Pulmonary artery endothelial cell (primary cell): ENCODE data around the gene PRKAR2A. TPM values are rescaled to one million over a fixed set of nuclear protein-coding genes. Genes with fewer than 3 reads are reported as not detected.
"Not testable (repeated sequence)": the region's sequence is repeated elsewhere in the genome, so short reads cannot be mapped to it uniquely, and the experiment has no call there.

Experiments used
- DNase-seq: peaks from one replicate; pipeline ENCODE4 v3.0.0-alpha.2; 2011; ENCODE audit warnings: low read depth, low spot score
- total RNA-seq: library from RNA; depleted of rRNA; stranded (reverse); fragments of >200 nt; gene quantifications from 2 replicates; pipeline ENCODE4 v1.2.3, GENCODE V29; 2014

Gene PRKAR2A
- total RNA-seq, 1 donor from 2014 or later = 46.6 TPM

DNA sequence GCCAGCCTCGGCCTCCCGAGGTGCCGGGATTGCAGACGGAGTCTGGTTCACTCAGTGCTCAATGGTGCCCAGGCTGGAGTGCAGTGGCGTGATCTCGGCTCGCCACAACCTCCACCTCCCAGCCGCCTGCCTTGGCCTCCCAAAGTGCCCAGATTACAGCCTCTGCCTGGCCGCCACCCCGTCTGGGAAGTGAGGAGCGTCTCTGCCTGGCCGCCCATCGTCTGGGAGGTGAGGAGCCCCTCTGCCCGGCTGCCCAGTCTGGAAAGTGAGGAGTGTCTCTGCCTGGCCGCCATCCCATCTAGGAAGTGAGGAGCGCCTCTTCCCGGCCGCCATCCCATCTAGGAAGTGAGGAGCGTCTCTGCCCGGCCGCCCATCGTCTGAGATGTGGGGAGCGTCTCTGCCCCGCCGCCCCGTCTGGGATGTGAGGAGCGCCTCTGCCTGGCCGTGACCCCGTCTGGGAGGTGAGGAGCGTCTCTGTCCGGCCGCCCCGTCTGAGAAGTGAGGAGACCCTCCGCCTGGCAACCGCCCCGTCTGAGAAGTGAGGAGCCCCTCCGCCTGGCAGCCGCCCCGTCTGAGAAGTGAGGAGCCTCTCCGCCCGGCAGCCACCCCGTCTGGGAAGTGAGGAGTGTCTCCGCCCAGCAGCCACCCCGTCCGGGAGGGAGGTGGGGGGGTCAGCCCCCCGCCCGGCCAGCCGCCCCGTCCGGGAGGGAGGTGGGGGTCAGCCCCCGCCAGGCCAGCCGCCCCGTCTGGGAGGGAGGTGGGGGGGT, 113.7 kb downstream of the PRKAR2A start:
- not testable (repeated sequence) for DNase-seq

DNA sequence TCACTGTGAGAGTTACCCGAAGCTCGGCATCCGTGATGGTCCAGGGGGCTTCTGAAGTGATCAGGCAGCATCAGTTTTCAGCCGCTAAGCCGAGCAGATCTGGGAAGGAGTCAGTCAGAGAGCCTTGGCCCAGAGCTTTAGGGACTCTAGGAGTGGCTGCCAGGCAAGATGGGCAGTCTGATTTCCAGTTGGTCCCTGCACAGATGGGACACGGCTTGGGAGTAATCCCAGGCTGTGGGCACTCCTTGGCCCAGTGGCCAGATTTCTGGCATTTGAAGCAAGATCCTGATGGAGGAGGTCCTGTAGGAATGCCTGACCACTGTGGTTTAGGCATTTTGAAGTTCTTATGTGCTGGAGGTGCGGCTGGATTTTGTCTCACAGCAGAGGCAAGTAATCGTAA, 120.2 kb downstream of the PRKAR2A start:
- no peak for DNase-seq

DNA sequence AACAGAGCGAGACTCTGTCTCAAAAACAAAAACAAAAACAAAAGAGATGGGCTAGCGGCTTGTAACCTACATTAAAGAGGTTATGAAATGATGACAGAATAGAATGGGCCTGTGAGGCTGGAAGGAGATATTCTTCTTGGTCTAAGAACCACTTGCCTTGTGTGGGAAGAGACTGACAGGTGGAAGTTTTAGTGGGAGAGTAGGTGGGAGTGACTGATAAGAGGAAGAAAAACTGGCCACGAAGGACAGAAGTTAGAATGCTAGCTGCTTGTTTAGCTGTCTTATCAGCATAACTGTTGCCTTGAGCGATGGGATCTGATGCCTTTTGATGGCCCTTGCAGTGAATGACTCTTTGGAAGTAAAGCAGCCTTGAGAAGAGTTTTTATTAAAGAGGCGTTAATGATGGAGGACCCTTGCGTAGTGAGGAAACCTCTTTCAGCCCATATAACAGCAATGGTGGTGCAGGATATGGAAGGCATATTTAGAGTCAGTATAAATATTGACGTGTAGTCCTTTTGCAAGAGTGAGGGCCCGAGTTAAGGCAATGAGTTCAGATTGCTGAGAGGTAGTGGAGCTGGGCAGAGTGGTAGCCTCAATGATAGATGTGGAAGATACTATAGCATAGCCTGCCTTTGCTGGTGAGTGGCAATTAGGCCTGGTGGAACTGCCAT, 122.4 kb downstream of the PRKAR2A start:
- not testable (repeated sequence) for DNase-seq

DNA sequence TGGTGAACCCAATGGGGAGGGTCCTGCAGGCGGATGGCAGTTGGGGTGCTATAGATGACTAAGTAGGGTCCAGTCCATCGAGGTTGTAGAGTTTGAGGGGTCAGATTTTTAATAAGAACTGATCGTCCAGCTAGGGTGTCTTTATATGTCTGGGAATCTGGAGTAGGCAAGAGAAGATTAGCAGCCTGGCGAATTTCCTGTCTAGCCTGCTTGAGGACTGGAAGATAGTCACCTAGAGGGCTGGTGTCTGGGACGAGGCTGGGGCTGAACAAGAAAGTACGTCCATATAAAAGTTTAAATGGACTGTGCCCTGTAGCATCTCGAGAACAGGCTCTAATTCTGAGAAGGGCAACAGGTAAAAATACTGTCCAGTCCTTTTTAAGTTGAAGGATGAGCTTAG, 123.9 kb downstream of the PRKAR2A start:
- no peak for DNase-seq

DNA sequence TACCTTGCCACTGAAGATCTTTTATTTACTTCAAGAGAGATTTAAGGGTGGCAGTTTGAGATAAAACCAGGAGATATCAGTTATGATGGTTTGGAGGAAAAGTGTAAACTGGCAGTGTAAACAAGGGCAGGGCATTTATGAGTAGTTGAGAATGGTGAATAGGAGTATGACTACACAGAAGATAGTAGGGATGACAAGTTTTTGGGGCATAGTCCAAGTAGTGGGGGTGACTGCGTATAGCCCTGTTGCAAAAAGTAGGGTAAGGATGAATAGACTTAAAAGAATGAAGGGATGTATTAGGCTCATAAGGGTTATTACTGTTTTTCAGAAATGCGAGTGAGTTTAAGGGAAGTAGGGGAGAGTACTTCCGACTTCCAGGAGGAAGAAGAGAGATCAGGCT, 124.4 kb downstream of the PRKAR2A start:
- not testable (repeated sequence) for DNase-seq

DNA sequence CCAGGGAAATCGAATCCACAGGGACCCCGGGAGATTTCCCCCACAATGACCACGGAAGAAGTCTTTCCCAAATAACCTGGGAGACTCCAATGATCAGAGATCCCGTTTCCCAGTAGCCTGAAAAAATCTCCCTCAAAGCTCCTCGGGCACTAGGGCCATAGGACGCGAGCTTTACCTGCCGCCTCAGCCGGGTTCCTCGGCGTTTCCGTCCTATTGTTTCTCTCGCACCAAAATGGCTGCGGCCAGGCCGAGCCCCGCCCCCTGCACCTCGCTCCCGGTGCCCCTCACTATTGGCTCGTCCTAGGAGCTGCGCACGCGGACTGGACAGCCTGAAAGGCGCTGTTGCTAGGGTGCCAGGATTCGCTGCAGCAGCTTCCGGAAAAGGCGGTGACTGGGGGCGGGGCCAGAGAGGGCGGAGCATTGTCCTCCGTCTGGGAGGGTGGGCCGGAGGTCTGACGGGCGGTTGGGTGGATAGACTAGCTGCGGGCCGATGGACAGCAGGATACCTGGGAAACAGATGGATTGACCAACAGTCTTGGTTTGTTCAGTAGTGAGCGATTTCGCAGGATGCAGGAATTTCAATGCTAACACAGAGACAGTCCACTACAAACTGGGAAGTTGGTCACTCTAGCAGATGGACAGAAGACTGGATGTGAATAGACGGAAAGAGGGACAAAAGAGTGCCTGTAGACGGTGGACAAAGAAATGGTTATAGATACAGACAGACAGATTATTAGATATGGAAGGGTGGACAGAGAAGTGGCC, 130.5 kb downstream of the PRKAR2A start, which contains the start of gene IP6K2:
TSS of gene IP6K2 (minus strand) at position 240 of the 765 bp plus-strand sequence. CDS start 21,930 bp downstream, outside the sequence.
- DNase-seq = peak; percentile 91

DNA sequence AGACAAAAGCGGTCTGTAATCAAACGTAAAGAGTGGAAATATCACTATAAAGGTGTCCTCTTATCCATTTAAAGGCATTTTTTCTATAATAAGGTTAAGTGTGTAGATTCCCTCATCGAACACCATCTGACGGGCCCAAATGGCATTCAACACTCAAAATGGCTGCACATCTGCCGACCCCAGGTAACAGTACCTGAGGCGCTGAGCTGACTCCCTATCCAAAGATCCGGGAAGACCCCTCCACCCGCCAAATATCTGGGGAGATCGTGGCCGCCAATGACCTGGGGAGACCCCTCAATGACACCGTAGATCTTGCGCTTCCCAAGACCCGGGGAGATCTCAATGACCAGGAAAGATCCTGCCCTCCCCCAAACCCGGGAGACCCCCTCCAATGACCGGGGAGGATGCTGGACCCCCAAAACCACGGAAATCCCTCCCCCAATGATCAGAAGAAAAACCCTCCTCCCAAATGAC, 131.1 kb downstream of the PRKAR2A start:
- DNase-seq = no peak

DNA sequence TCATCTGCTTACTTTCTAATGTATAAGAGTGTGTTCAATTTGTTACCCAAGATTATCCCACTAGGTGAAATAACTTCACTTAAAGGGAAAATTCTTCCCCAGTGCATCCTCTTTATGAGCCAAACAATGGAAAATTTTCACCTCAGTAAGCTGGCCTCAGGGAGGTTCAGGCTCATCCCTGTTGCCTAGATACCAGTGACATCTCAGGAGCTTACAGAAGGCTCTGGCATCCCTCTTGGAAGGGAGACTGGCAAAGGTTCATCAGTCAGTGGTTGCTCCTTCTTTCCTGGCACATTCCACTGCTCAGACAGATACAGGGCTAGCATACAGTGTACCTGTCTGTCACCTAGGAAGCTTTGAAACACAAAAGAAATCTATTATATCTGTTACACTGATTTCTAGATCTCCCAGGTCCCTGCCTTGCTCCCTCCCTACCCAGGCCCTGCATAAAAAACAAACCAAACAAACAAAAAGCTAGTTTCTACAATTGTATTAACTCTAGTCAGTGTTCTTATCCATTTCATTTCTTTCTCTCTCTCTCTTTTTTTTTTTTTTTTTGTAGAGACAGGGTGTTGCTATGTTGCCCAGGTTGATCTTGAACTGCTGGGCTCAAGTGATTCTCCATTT, 132.4 kb downstream of the PRKAR2A start:
- DNase-seq = no peak

DNA sequence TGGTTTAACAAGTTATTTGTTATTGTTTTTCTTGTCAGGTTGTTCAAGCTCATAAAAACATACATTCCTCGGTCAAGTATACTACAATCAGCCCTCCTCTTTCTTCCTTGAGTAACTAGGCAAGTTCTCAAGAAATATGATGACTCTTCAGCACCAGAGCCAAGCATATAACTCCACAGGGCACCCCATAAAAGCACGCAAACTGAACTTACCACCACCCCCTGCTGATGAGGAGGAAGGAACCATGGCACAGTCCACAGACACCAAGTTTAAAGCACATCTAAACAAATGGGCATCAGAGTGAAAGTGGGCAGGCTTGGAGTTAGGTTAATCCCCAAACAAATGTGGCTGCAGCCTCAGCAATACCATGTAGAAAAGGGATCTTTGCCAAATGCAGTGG, 135.9 kb downstream of the PRKAR2A start:
- no peak for DNase-seq

DNA sequence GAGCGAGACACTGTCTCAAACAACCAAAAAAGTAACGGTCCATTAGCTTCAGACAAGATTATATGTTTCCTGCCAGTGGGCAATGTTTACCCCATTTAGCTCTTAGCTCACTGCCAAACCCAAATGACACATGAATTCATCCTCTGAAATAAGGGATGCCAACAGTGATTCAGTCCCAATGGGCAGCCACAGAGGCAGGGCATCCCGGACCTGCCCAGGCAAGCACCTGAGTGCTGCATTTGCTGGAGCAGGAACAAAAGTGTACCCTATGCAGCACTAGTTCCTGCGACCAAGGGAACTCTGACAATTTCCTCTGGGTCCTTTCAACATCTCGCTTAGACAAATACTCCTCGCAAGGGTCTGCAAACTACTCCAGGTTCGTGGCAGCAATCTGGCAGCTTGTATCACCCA, 138.6 kb downstream of the PRKAR2A start:
- DNase-seq = no peak

DNA sequence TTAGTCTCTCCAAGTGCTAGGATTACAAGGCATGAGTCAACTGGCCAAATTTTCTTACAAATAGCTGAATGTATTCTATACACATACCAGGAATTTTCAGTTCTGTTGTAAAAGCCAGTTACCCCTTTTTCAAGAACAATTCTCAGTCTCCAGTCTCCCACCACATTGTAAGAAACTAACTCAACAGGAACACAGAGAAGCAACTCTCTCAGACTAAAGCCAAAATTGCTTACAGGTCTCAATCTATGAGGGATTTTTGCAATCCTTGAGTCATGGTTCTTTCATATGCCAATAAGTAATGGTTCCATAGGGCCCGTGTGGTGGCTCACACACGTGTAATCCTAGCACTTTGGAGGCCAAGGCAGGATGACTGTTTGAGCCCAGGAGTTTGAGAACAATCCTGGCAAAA, 139.2 kb downstream of the PRKAR2A start:
- DNase-seq = no peak

DNA sequence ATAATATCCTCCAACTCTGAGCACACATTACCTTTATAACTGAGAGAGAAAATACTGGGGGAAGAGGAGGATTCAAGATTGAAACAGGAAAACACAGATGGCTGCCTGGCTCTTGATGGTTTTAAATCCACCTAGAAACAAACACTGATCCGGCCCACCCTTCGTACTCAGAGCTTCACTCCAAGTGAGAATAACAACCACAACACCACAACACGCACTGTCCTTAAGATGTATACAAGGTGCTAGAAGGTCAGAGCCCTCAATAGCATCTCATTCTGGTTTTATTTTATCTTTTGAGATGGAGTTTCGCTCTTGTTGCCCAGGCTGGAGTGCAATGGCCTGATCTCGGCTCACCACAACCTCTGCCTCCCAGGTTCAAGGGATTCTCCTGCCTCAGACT, 140.5 kb downstream of the PRKAR2A start:
- DNase-seq = no peak

DNA sequence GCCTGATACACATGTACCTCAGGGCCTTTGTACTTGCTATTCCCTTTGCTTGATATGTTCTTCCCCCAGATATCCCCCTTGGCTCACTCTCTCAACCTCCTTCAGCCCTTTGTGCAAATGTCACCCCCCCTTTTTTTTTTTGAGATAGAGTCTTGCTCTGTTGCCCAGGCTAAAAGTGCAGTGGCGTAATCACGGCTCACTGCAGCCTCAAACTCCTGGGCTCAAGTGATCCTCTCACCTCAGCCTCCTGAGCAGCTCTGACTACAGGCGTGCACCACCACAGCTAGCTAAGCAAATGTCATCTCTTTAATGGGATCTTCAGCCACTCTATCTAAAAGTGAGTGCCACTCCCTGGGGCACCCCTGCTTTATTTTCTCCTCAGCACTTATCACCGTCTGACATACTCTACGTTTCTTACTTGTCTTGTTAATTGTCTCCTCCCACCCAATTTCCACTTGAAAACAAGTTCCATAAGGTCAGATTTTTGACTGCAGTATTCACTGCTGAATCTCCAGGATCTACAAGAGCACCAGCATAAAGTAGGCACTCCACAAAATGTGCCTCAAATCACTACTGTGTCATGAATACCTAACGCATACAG, 145.3 kb downstream of the PRKAR2A start:
- DNase-seq = no peak

DNA sequence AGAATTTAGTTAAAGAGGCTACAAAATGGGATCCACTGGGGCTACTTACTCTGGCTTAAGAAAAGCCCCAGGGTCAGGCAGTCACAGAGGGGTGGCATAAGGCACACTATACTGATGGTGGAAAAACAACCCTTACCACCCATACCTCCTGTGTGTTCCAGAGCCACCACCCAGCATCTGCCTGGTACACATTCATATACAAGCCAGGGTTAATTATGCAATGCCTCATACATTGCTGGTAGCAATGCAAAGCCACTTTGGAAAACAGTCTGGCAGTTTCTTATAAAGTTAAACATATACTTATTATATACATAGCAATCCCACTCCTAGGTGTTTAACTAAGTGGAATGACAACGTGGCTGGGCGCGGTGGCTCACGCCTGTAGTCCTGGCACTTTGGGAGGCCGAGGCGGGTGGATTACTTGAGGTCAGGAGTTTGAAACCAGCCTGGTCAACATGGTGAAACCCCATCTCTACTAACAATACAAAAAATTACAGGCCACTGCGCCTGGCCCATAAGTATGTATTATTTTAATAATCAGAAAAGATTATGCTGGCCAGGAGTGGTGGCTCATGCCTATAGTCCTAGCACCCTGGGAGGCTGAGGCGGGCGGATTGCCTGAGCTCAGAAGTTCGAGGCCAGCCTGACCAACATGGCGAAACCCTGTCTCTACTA, 146.8 kb downstream of the PRKAR2A start:
- no peak for DNase-seq

DNA sequence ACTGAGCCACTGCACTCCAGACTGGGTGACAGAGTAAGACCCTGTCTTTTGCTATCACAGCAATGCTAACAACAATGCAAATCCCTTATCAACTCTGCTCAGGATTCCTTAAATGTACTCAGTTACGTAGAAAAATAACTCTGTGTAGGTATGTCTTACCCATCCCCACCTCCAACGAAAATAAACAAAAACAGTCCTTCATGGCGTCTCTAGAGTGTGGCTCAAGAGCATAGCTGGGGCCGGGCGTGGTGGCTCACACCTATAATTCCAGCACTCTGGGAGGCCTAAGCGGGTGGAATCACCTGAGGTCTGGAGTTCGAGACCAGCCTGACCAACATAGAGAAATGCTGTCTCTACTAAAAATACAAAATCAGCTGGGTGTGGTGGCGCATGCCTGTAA, 148.8 kb downstream of the PRKAR2A start:
- DNase-seq = no peak

DNA sequence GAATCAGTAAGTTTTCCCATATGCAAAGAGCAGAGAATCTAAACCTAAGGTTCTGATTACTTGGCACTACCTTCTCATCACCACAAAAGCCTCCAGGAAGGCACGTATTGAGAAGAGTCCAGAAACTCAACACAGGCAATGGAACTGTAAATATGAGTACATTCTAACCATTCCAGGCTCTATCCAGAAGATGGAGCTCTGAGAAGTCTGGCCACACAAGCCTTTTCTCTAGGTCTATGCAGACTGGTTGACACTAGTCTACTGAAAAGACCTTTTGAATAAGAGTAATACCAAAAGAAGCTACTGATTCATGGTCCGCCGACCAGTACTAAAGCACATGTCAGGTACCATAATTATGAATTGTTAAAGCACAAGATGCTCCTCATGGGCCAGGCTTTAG, 149.7 kb downstream of the PRKAR2A start:
- DNase-seq = no peak

DNA sequence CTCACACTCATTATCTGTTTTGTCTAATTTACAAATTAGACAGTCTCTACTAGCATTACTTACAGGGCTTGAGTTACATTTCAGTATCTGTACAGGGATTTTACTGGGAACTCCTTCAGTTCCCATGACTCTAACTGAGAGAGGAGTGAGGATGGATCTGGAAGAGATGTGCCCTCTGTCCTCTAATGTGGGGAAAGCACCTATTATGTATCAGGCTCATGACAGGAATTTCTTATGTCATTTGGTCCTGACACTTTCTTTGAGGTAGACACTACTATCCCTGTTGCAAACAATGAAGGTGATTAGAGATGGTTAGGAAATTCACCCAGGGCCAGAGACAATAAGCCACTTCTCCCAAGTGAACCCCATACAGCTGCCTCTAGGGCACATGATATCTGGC, 151.1 kb downstream of the PRKAR2A start:
- no peak for DNase-seq
